KMS-11 (cell line): ENCODE results near the gene CATSPERD.

ENCODE experiments used
- H2AFZ ChIP-seq: fragments of 200-600 bp; sonication (generic); 2 replicates; pipeline ENCODE4 v1.6.1; 2016; ENCODE audit warnings: antibody characterized with exemption, mixed run types, low read depth
- H3K27ac ChIP-seq: fragments of 200-600 bp; sonication (generic); 2 replicates; pipeline ENCODE4 v1.6.1; 2016; ENCODE audit warnings: mild to moderate bottlenecking, mixed run types
- H3K27me3 ChIP-seq: fragments of 200-600 bp; sonication (generic); 2 replicates; pipeline ENCODE4 v1.6.1; 2017; ENCODE audit warnings: mild to moderate bottlenecking, low read depth, mixed run types, moderate library complexity; ENCODE audit not compliant: insufficient read depth
- H3K36me3 ChIP-seq: fragments of 200-600 bp; sonication (generic); 2 replicates; pipeline ENCODE4 v1.6.1; 2017; ENCODE audit warnings: mild to moderate bottlenecking, mixed run types; ENCODE audit not compliant: insufficient read depth
- H3K4me1 ChIP-seq: fragments of 200-600 bp; sonication (generic); 2 replicates; pipeline ENCODE4 v1.6.1; 2016; ENCODE audit warnings: mild to moderate bottlenecking, low read depth, mixed run types; ENCODE audit not compliant: poor library complexity, severe bottlenecking
- H3K4me2 ChIP-seq: fragments of 200-600 bp; sonication (generic); 2 replicates; pipeline ENCODE4 v1.7.0; 2016; ENCODE audit warnings: mild to moderate bottlenecking, mixed run types
- H3K4me3 ChIP-seq: fragments of 200-600 bp; sonication (generic); IDR thresholded peaks from 2 replicates; pipeline ENCODE4 v1.6.1; 2017; ENCODE audit warnings: low read depth, low read length, mixed read lengths; ENCODE audit not compliant: insufficient read depth
- H3K79me2 ChIP-seq: fragments of 200-600 bp; sonication (generic); 2 replicates; pipeline ENCODE4 v1.6.1; 2016; ENCODE audit warnings: low read depth, mixed run types; ENCODE audit not compliant: insufficient read depth
- H3K9ac ChIP-seq: fragments of 200-600 bp; sonication (generic); 2 replicates; pipeline ENCODE4 v1.6.1; 2016; ENCODE audit warnings: mild to moderate bottlenecking, mixed run types
- H4K20me1 ChIP-seq: fragments of 200-600 bp; sonication (generic); 2 replicates; pipeline ENCODE4 v1.6.1; 2016; ENCODE audit warnings: mild to moderate bottlenecking, mixed run types; ENCODE audit not compliant: insufficient read depth
- CTCF ChIP-seq: fragments of 200-600 bp; sonication (generic); conservative IDR thresholded peaks from 2 replicates; pipeline ENCODE4 v1.6.1; 2017; ENCODE audit warnings: low read depth, mild to moderate bottlenecking, antibody characterized with exemption, low read length, moderate library complexity, mixed read lengths

Gene CATSPERD

GRCh38 chr19:5787409-5788182, 67.2 kb downstream of the CATSPERD start:
- no peaks in the 10 kb centered on the region for H3K27me3 ChIP-seq
- H4K20me1 ChIP-seq: no peaks in the 10 kb centered on the region
- no peak overlapping the region for H2AFZ ChIP-seq
- peaks cover 5% of the 10 kb centered on the region for H3K4me1 ChIP-seq
- no peak overlapping the region for H3K4me3 ChIP-seq
- H3K27ac ChIP-seq: no peak overlapping the region
- no peak overlapping the region for H3K4me2 ChIP-seq
- TF ChIP-seq CTCF: no peak
- H3K79me2 ChIP-seq: no peaks in the 10 kb centered on the region
- 0 out of 2 replicates have a peak, but pooled peaks cover 4% of the 10 kb centered on the region for H3K36me3 ChIP-seq
- no peak overlapping the region for H3K9ac ChIP-seq

GRCh38 chr19:5788422-5788821, 68.0 kb downstream of the CATSPERD start:
- no peak for TF ChIP-seq CTCF
- Histone ChIP-seq H3K27me3 (no peaks in the 10 kb centered on the region), H3K36me3 (0 out of 2 replicates have a peak, but pooled peaks cover 4% of the 10 kb centered on the region), H3K9ac (no peak overlapping the region), H3K4me1 (peaks cover 5% of the 10 kb centered on the region), H3K4me3 (no peak overlapping the region), H3K4me2 (no peak overlapping the region), H3K27ac (no peak overlapping the region), H3K79me2 (no peaks in the 10 kb centered on the region), H4K20me1 (no peaks in the 10 kb centered on the region), H2AFZ (no peak overlapping the region)

GRCh38 chr19:5789351-5789761, 68.9 kb downstream of the CATSPERD start:
- Histone ChIP-seq H3K27me3 (no peaks in the 10 kb centered on the region), H3K27ac (no peak overlapping the region), H3K4me3 (no peak overlapping the region), H3K4me1 (peaks cover 5% of the 10 kb centered on the region), H3K79me2 (no peaks in the 10 kb centered on the region), H3K4me2 (no peak overlapping the region), H4K20me1 (no peaks in the 10 kb centered on the region), H3K36me3 (0 out of 2 replicates have a peak, but pooled peaks cover 4% of the 10 kb centered on the region), H2AFZ (no peak overlapping the region), H3K9ac (no peak overlapping the region)
- TF ChIP-seq CTCF: no peak

- no peak for TF ChIP-seq CTCF
- peak overlapping the region; percentile 71 for H3K4me2 ChIP-seq
- no peaks in the 10 kb centered on the region for H3K27me3 ChIP-seq
- H3K27ac ChIP-seq: no peak overlapping the region; the same call in 1 of the 2 replicates
- no peak overlapping the region for H3K4me3 ChIP-seq
- H3K36me3 ChIP-seq: 0 out of 2 replicates have a peak, but pooled peaks cover 4% of the 10 kb centered on the region
- H3K9ac ChIP-seq: no peak overlapping the region; the same call in 1 of the 2 replicates
- H2AFZ ChIP-seq: no peak overlapping the region; the same call in 1 of the 2 replicates
- H3K79me2 ChIP-seq: no peaks in the 10 kb centered on the region
- no peaks in the 10 kb centered on the region for H4K20me1 ChIP-seq
- peaks cover 5% of the 10 kb centered on the region for H3K4me1 ChIP-seq
Observed at GRCh38 chr19:5789886-5790558, 69.6 kb downstream of the CATSPERD start.
